Fibroblast of lung (primary cell): ENCODE results near the gene BAG3.

ENCODE experiments used
- CTCF ChIP-seq, 2 donors: IDR thresholded peaks in 1 of 2; conservative IDR thresholded peaks in 1 of 2; 1 replicate in 1 of 2; 2 replicates in 1 of 2; pipeline ENCODE4 v1.5.1; 2011 to 2012; ENCODE audit warnings: low read length in 2 of 2, control low read depth in 1 of 2, inconsistent platforms in 1 of 2, low read depth in 1 of 2, mild to moderate bottlenecking in 1 of 2
- EZH2 ChIP-seq: IDR thresholded peaks from 2 replicates; pipeline ENCODE4 v1.5.1; 2012; ENCODE audit warnings: low read length, control low read depth, mild to moderate bottlenecking; ENCODE audit errors: missing control alignments

GRCh38 chr10:119680050-119680449 is 28.9 kb downstream of the BAG3 start:
- TF ChIP-seq CTCF (conservative IDR thresholded peaks at IDR 0.05 in 1 of 2, IDR thresholded peaks at IDR 0.05 in 1 of 2; ENCODE audit: low read depth in 1 of 2, low read length in 2 of 2) (no peak), EZH2 (no peak)
